Prostate gland (tissue), 2 donors: ENCODE measurements around the gene GRIK3.

Experiments used
- POLR2AphosphoS5 ChIP-seq: sonication (generic); formaldehyde crosslinking; IDR thresholded peaks from one replicate; pipeline ENCODE4 v1.6.1; 2017; ENCODE audit warnings: antibody characterized with exemption
- TF ChIP-seq, protein P1 (sequence below), 4 experiments: fragments of 200-600 bp in 2 of 4; fragments of 450-650 bp in 2 of 4; sonication (generic) in 2 of 4; IDR thresholded peaks; 1 replicate in 3 of 4; 2 replicates in 1 of 4; pipeline ENCODE4 v1.5.1; 2016 to 2019; ENCODE audit warnings: antibody characterized with exemption in 4 of 4, mild to moderate bottlenecking in 2 of 4, moderate library complexity in 2 of 4

DNA sequence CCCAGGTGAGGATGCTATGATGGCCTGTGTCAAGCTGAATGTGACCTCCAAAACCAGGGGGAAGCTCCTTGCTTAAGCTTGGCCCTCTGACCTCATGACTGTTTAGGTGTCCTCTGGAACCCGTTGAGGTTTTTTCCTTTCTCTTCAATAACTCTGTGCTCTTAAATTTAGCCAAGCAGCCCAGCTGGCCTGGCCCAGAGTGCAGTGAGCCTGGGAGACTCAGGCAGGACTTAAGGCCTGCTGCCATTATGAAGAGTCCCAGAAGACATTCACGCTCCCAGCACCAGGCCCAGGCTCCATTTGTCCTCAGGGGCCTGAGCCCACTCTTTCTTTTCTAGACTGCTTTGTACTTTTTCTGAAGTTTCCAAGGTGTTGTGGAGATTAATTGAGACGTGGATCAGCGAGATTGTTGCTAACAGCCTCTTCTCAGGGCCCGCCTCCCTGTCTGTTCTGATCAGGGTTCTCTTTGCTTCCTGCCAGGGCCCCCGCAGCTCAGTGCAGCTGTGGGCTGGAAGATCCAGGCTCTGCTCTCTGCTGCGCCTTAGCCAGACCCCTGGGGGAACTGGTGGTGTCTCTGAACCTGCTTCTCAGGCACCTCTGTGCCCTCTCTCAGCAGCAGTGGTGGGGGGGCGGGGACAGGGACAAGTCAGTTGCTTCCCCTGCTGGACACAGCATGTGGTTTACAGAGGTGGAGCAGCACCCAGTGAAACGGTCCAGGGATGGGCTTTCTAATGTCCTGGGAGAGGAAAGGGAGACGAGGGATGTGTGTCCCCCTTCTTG lies 124.2 kb downstream of the GRIK3 start:
- TF ChIP-seq POLR2AphosphoS5, result no peak
- TF ChIP-seq, protein P1, sequence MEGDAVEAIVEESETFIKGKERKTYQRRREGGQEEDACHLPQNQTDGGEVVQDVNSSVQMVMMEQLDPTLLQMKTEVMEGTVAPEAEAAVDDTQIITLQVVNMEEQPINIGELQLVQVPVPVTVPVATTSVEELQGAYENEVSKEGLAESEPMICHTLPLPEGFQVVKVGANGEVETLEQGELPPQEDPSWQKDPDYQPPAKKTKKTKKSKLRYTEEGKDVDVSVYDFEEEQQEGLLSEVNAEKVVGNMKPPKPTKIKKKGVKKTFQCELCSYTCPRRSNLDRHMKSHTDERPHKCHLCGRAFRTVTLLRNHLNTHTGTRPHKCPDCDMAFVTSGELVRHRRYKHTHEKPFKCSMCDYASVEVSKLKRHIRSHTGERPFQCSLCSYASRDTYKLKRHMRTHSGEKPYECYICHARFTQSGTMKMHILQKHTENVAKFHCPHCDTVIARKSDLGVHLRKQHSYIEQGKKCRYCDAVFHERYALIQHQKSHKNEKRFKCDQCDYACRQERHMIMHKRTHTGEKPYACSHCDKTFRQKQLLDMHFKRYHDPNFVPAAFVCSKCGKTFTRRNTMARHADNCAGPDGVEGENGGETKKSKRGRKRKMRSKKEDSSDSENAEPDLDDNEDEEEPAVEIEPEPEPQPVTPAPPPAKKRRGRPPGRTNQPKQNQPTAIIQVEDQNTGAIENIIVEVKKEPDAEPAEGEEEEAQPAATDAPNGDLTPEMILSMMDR (IDR thresholded peaks at IDR 0.05), result no peak
